Astrocyte (in vitro differentiated cells and primary cell): Measurements from ENCODE around the gene AKAP1.

Experiments used
- CTCF ChIP-seq: IDR thresholded peaks from 2 replicates; pipeline ENCODE4 v1.5.1; 2011; ENCODE audit warnings: low read depth, mild to moderate bottlenecking, inconsistent platforms, low read length, moderate library complexity; ENCODE audit not compliant: insufficient read depth
- EZH2 ChIP-seq: IDR thresholded peaks from 2 replicates; pipeline ENCODE4 v1.6.1; 2012; ENCODE audit warnings: mild to moderate bottlenecking, low read length, inconsistent platforms; ENCODE audit not compliant: insufficient read depth

DNA sequence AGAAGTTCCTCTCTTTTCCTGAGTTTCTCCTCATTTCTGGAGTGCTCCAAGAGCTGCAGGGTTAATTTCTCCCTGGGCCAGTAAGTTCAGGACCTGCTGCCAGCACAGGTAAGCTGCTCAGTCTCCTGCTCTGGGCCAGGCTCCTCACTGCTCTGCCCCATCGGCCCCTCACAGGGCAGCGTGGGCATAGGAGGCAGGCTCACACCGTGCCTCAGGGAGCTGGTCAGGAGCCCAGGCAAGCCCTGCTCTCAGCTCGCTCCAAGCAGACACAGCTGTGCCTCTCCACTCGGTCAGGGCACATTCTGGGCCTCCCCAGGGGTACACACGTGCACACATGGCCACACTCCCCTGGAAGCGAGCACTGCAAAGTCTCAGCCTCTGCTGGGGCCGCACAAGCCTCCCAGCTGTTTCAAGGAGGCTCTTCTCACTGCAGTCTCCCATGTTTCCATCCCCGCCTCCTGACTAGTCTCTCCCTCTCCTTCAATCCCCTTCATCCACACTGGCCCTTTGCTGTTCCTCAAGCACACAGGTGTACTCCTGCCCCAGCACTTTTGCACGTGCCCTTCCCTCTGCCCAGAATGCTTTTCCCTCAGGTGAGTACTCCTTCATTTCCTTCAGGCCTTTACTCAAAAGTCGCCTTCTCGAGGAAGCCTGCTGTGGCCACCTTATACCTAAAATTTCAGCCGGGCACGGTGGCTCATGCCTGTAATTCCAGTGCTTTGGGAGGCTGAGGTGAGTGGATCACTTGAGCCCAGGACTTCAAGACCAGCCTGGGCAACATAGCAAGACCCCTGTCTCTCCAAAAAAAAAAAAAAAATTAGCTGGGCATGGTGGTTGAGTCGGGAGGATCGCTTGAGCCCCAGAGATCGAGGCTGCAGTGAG lies 53.2 kb downstream of the AKAP1 start:
- TF ChIP-seq CTCF (no peak), EZH2 (no peak)
